ENCODE data around the gene PCYT1A. TPM values are rescaled to one million over a fixed set of nuclear protein-coding genes. Genes with fewer than 3 reads are reported as not detected.

PCYT1A gene
- total and polyA plus RNA-seq, 10 of the 15 experiments (the other 5 are each of a cell fraction or from before 2014, with no cell fraction given), result 10.8 to 64.3 (median 48.6) TPM

GRCh38 chr3:196317687-196318467 lies 30.4 kb upstream of the PCYT1A start, which contains the start of gene DYNLT2B:
Gene DYNLT2B (minus strand): TSS chr3:196318240. CDS start chr3:196318152, 88 bp downstream.
- ChIA-PET RAD21 (ENCODE audit: unreplicated experiment) (interaction anchor here (0.9 to 1.7 kb wide), 5 partner anchors 27 to 186 kb away, joined by 3 to 7 read pairs (median 3); partner anchors contain the start of gene RNF168), SMC1A (ENCODE audit: uncharacterized antibody, unreplicated experiment) (interaction anchor here (0.6 to 2.9 kb wide), 8 partner anchors 10 to 95 kb away, joined by 3 to 10 read pairs (median 3); no protein-coding TSS in a partner anchor), CTCF (interaction anchor here (0.7 to 3.1 kb wide), 9 partner anchors 9 to 204 kb away, joined by 3 to 11 read pairs (median 4); no protein-coding TSS in a partner anchor), POLR2A (interaction anchor here (0.6 to 1.5 kb wide), 7 partner anchors 8 to 115 kb away, joined by 3 to 9 read pairs (median 3); partner anchors contain the start of gene UBXN7)
- peaks cover 17% of the 10 kb centered on the region for H3K79me2 ChIP-seq (ENCODE audit: control insufficient read depth, insufficient read depth, low read length)
- H3K27ac ChIP-seq (ENCODE audit: control insufficient read depth, insufficient read depth), result peak within 1 kb of the TSS; percentile 83
- peak; percentile 67 for DNase-seq (ENCODE audit: low read depth, low spot score)
- peak; percentile 97 for ATAC-seq
- no peaks in the 10 kb centered on the region for H3K9me3 ChIP-seq (replicated peaks; ENCODE audit: control insufficient read depth, insufficient read depth, low read length)
- H4K20me1 ChIP-seq (ENCODE audit: control insufficient read depth, insufficient read depth), result no peaks in the 10 kb centered on the region
- H2AFZ ChIP-seq (ENCODE audit: control insufficient read depth, low read depth, low read length), result peak within 1 kb of the TSS; percentile 96
- H3K36me3 ChIP-seq (ENCODE audit: control insufficient read depth in 2 of 2, insufficient read depth in 2 of 2, low read length in 1 of 2), result no peaks in the 10 kb centered on the region; a peak in 1 of 4 replicates
- in situ Hi-C loops (cut with MboI) (no loop called here), intact Hi-C loops (cut with micrococcal nuclease; ENCODE audit: unreplicated experiment) (loop anchor here (5.0 kb wide), 1 partner anchor 41 kb away; no protein-coding TSS in a partner anchor)
- H3K4me1 ChIP-seq (ENCODE audit: control insufficient read depth, insufficient read depth, low read length), result no peaks in the 10 kb centered on the region
- peak; percentile 7 for FAIRE-seq
- H3K4me2 ChIP-seq (ENCODE audit: control insufficient read depth, insufficient read depth), result peak within 1 kb of the TSS; percentile 79
- peak within 1 kb of the TSS; percentile 97 for H3K4me3 ChIP-seq
- WGBS (ENCODE audit: insufficient coverage, insufficient replicate concordance, low lambda C conversion rate, missing lambda C conversion rate), result under 1% methylated on average over 72 of the region's 92 CpGs
- H3K9ac ChIP-seq (ENCODE audit: control insufficient read depth, insufficient read depth, low read length), result peak within 1 kb of the TSS; percentile 89
- no peaks in the 10 kb centered on the region for H3K27me3 ChIP-seq (replicated peaks in 1 of 2; ENCODE audit: control insufficient read depth in 2 of 2, insufficient read depth in 2 of 2, low read length in 1 of 2)
- no TSS peak for BruUV-seq (replicated peaks)
- peak; percentile 86 for TF ChIP-seq NKRF (conservative IDR thresholded peaks at IDR 0.05)
- peak in 1 of 2 experiments; percentile 54; a peak in 1 of 4 replicates for TF ChIP-seq SRF (IDR thresholded peaks at IDR 0.05; ENCODE audit: low read depth in 2 of 2, low read length in 2 of 2)
- peak; percentile 83 for TF ChIP-seq IKZF1 (conservative IDR thresholded peaks at IDR 0.05)
- peak; percentile 85 for TF ChIP-seq CREB1 (IDR thresholded peaks at IDR 0.05; ENCODE audit: low read depth)
- TF ChIP-seq SIX5 (IDR thresholded peaks at IDR 0.05; ENCODE audit: low read depth, low read length, severe bottlenecking), result peak; percentile 15
- TF ChIP-seq POLR2AphosphoS5 (IDR thresholded peaks at IDR 0.05; ENCODE audit: low read length), result peak; percentile 86
- TF ChIP-seq HCFC1 (IDR thresholded peaks at IDR 0.05; ENCODE audit: low read length), result peak; percentile 41; the same call in 1 of the 2 replicates
- 0 out of 3 replicates have a peak, but pooled peaks of 1 of the 2 experiments have one; percentile 8 for TF ChIP-seq EGR1 (IDR thresholded peaks at IDR 0.05; ENCODE audit: borderline replicate concordance in 1 of 2, low read depth in 2 of 2, low read length in 2 of 2)
- peak; percentile 39; the same call in 1 of the 2 replicates for TF ChIP-seq MAX (IDR thresholded peaks at IDR 0.05; ENCODE audit: low read depth, low read length)
- TF ChIP-seq NR2F1 (conservative IDR thresholded peaks at IDR 0.05), result peak; percentile 72
- peak; percentile 84 for TF ChIP-seq TAF1 (IDR thresholded peaks at IDR 0.05; ENCODE audit: borderline replicate concordance, low read depth, low read length)
- peak; percentile 69 for TF ChIP-seq BACH1 (IDR thresholded peaks at IDR 0.05; ENCODE audit: borderline replicate concordance)
- TF ChIP-seq CUX1 (IDR thresholded peaks at IDR 0.05; ENCODE audit: insufficient replicate concordance, low read depth, low read length), result no peak

Measured in GM12878 (cell line).